Measurements from ENCODE around the gene IFTAP.

GRCh38 chr11:36623494-36623893, 29.2 kb downstream of the IFTAP start:
- TF ChIP-seq CTCF (conservative IDR thresholded peaks at IDR 0.05; ENCODE audit: low read depth, low read length) (no peak), EZH2 (IDR thresholded peaks at IDR 0.05; ENCODE audit: borderline replicate concordance, low read depth, low read length, poor library complexity, severe bottlenecking) (no peak)
